ENCODE measurements around the gene SEPTIN8. TPM values are rescaled to one million over a fixed set of nuclear protein-coding genes. Genes with fewer than 3 reads are reported as not detected.
A peak's percentile ranks its signal among the peaks of the same experiment; 100 is the strongest.

Gene SEPTIN8
- total and polyA plus RNA-seq, 12 donors = 11.3 to 41.8 (median 30.4) TPM

- WGBS, 2 donors = 62 to 85% methylated on average over 4 of the region's 4 CpGs
- H3K4me1 ChIP-seq = peaks cover 3 to 54% (median 36%) of the 10 kb centered on the region in 9 donors
- intact Hi-C loops (cut with DNase I) = loop anchor here in 1 of 10 donors (5.0 kb wide), 1 partner anchor 41 kb away; the partner anchor contains the start of gene KIF3A
These were observed 1.1 kb upstream of the SEPTIN8 start for GRCh38 chr5:132778129-132778528.

GRCh38 chr5:132776938-132777208 is 166 bp downstream of the SEPTIN8 start:
- no peak for TF ChIP-seq CTCF (IDR thresholded peaks at IDR 0.05)
- Histone ChIP-seq H3K27ac (peak overlapping the region; percentile 64 to 93 (median 88)), H3K9me3 (no peaks in the 10 kb centered on the region), H3K36me3 (no peaks in the 10 kb centered on the region), H3K27me3 (peaks cover 0 to 40% (median 0%) of the 10 kb centered on the region in 7 donors), H3K4me1 (peaks cover 4 to 56% (median 48%) of the 10 kb centered on the region in 9 donors), H3K4me3 (peak overlapping the region; percentile 61 to 97 (median 87))
- intact Hi-C loops (cut with DNase I) = loop anchor here in 1 of 10 donors (5.0 kb wide), 1 partner anchor 40 kb away; the partner anchor contains the start of gene KIF3A
- WGBS, 2 donors = 0 to 1% methylated on average over 37 to 40 of the region's 40 CpGs
- DNase-seq (no peak), ATAC-seq (peak in 2 of 8 donors; percentile 2 to 15)

More at GRCh38 chr5:132778129-132778528, 1.1 kb upstream of the SEPTIN8 start:
- Histone ChIP-seq H3K4me3 (peak overlapping the region in 9 of 10 donors; percentile 74 to 97 (median 90)), H3K27me3 (peaks cover 0 to 40% (median 0%) of the 10 kb centered on the region in 7 donors), H3K27ac (peak overlapping the region in 8 of 10 donors; percentile 78 to 93 (median 90)), H3K9me3 (no peaks in the 10 kb centered on the region), H3K36me3 (no peaks in the 10 kb centered on the region)
- DNase-seq = no peak
- no peak for ATAC-seq
- no peak for TF ChIP-seq CTCF (IDR thresholded peaks at IDR 0.05)

- Histone ChIP-seq H3K27ac (peak overlapping the region; percentile 64 to 93 (median 88)), H3K27me3 (peaks cover 0 to 40% (median 0%) of the 10 kb centered on the region in 7 donors), H3K9me3 (no peaks in the 10 kb centered on the region), H3K36me3 (no peaks in the 10 kb centered on the region), H3K4me1 (peaks cover 8 to 61% (median 54%) of the 10 kb centered on the region in 9 donors), H3K4me3 (peak overlapping the region; percentile 61 to 97 (median 87))
- intact Hi-C loops (cut with DNase I) = loop anchor here in 1 of 10 donors (5.0 kb wide), 1 partner anchor 39 kb away; the partner anchor contains the start of gene KIF3A
- WGBS, 2 donors = 2% methylated on average over 39 of the region's 39 CpGs
- ATAC-seq (peak; percentile 18 to 69 (median 52)), DNase-seq (peak; percentile 36 to 48)
- TF ChIP-seq CTCF (IDR thresholded peaks at IDR 0.05) = no peak
These were observed 705 bp downstream of the SEPTIN8 start for GRCh38 chr5:132776131-132776937.

DNA sequence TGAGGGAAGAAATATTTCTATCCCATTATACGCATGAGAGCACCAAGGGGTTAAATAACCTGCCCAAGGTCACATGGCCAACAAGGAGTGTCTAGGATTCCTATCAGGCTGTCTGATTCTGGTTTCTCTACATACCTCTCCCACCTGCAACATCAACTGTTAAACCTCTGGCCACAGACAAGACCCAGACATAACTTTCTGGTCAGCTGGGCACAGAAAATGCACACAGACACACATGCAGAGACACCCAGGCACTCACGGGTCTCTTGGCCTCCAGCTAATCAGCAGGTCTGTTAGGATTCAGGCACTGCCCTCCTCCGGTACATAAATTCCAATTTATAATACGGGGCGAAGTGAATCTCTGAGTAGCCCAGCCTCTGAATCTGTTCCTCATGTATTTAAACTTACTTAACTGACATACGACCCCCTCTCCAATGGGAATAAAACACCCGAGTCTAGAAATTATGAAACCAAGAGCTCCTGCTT is 1.5 kb downstream of the SEPTIN8 start:
- ATAC-seq (peak in 1 of 8 donors; percentile 20), DNase-seq (no peak)
- WGBS, 2 donors = 30 to 43% methylated on average over 7 of the region's 7 CpGs
- peak overlapping the region in 8 of 10 donors; percentile 78 to 93 (median 90) for H3K27ac ChIP-seq
- no peak for TF ChIP-seq CTCF (IDR thresholded peaks at IDR 0.05)
- peak overlapping the region in 9 of 10 donors; percentile 74 to 97 (median 90) for H3K4me3 ChIP-seq
- intact Hi-C loops (cut with DNase I) = loop anchor here in 2 of 10 donors (2.0 to 5.0 kb wide), 2 partner anchors 29 to 38 kb away; partner anchors contain the start of genes CCNI2 (in 1 of the 2) and KIF3A (in 1 of the 2)
- H3K36me3 ChIP-seq = no peaks in the 10 kb centered on the region
- H3K27me3 ChIP-seq = peaks cover 0 to 38% (median 0%) of the 10 kb centered on the region in 7 donors
- no peaks in the 10 kb centered on the region for H3K9me3 ChIP-seq
- peaks cover 13 to 70% (median 62%) of the 10 kb centered on the region in 9 donors for H3K4me1 ChIP-seq

Measured in heart right ventricle (tissue), 16 donors.